GM21619 (cell line): ENCODE results near the gene SLC22A23.
"Not testable (repeated sequence)": the region's sequence is repeated elsewhere in the genome, so short reads cannot be mapped to it uniquely, and the experiment has no call there.

Source experiments
- ATAC-seq: cut with Tn5 transposase; IDR thresholded peaks from one replicate; pipeline ENCODE4 v1.9.1; 2021; ENCODE audit not compliant: unreplicated experiment

SLC22A23 gene

DNA sequence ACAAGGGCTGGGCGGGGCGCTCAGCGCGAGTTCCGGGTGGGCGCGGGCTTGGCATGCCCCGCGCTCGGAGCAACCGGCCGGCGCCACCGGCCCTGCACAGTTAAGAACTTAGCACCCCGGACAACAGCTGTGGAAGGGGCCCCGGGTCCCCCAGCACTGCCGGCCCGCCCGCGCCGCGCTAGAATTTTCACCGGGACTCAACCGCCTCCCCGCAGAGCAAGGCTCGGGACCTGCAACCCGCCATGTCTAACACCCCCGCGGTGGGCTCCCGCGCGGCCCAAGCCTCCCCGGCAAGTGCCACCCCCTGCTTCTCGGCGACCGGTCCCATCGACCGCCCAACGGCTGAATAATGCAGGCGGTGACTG is 203.3 kb downstream of the SLC22A23 start:
- no peak for ATAC-seq

GRCh38 chr6:3252861-3253596 is 203.8 kb downstream of the SLC22A23 start:
- no peak for ATAC-seq

- no peak for ATAC-seq
Observed at GRCh38 chr6:3252369-3252768, 204.5 kb downstream of the SLC22A23 start.

DNA sequence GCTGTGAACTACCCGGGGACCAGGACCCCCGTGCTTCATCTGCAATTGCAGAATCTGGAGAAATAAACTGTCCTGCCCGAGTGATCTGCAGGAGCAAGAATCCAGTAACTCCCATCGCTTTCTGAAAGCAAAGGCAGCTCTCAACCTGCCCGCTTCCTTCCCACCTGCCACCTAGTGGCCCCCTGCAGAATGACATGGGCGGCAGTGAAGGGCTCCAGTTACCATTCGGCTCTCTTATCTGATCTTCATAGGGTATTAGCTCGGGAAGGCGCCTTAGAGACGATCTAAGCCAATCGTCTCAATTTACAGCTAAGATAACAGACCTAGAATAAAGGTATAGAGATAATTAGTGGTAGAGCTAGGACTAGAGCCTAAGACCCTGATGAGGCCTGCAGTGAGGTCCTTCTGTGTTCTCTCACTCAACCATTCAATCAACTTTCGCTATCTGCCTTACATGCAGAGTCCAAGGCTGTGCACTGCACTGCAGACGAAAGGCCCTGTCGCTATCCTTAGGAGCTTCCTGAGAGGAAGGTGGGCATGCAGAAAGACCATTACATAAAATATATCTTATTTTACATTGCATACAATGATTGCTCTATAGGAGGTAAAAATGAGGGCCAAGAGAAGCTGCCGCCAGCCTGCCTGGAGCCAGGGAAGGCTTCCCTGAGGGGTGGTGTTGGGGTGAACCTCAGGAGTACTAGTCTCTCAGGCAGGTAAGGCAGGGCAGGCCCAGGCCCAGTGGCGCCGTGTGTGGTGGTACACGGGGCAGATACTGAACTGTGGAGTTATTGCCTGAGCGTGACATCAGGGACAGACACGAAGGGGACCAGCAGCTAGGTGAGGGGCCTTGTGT is 205.2 kb downstream of the SLC22A23 start:
- ATAC-seq: peak; percentile 87

DNA sequence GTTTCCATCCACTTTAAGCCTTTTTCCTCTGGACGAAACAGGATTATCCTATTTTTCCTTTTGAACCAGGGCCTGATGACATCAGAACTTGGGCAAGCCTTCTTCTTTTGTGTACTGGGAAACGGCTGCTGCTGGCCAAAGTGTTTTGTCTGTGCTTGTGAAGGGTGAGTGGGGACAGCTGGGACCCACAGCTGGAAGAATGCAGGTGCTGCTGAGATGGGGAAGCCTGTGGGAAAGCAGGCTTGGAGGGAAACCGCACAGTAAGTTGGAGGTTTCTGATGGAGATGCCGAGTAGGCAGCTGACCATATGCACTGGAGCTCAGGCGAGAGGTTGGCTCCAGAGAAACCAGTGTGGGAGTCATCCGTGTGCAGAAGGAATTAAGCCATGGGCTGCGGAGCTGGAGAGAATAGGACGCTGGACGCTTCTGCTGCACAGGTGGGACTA is 206.6 kb downstream of the SLC22A23 start:
- ATAC-seq: no peak

- ATAC-seq: no peak
Observed at GRCh38 chr6:3249821-3250220, 207.0 kb downstream of the SLC22A23 start.

DNA sequence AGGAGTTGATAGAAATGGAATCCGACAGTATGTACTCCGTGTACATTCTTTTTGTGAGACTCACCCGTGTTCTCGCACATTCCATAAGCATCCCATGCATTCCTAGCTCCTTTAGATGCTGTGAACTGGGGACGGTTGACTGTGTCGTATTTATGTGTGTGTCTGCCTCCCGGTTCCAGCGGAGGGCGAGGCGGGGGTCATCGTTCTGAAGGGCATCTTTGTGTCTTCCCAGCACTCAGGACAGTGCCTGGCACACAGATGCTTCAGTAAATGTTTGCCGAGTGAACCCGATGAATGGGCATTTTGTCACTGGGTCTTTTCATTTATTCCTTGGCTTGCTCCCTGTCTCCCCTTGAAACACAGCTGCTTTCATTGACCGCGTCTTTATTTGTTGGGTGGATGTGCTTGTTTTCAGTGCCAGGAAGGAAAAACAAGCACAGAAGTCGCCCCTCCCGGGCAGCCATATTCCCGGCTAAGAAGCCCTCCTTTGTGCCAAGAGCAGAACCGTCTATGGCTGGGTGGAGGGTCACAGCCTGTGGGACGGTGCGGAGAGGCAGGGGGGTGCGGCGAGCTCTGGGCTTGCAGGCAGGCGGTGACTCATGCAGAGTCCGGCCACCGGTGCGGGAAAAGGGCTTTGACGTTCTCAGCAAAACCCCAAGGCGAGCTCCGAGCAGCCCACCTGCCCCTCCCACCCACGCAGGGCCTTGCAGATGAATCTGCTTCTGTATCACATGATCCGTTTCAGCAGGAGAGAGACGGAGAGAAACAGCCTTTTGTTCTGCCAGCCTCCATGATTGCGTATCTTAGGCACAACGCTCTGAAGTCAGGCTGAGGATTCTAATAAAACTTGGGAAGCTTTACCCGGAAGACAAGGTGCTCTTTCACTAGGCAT is 209.3 kb downstream of the SLC22A23 start:
- ATAC-seq: no peak

- ATAC-seq: no peak
Observed at GRCh38 chr6:3245216-3245615, 211.6 kb downstream of the SLC22A23 start.

DNA sequence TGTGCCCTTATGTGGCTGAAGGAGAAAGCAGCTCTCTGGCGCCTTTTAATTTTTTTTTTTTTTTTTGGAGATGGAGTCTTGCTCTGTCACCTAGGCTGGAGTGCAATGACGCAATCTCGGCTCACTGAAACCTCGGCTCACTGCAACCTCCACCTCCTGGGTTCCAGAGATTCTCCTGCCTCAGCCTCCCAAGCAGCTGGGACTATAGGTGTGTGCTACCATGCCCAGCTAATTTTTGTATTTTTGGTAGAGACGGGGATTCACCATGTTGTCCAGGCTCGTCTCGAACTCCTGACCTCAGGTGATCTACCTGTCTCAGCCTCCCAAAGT is 212.1 kb downstream of the SLC22A23 start:
- not testable (repeated sequence) for ATAC-seq

GRCh38 chr6:3244003-3244831 is 212.6 kb downstream of the SLC22A23 start:
- ATAC-seq: no peak

- ATAC-seq: no peak
Observed at GRCh38 chr6:3242768-3243167, 214.1 kb downstream of the SLC22A23 start.

- not testable (repeated sequence) for ATAC-seq
Observed at GRCh38 chr6:3241745-3242144, 215.1 kb downstream of the SLC22A23 start.

- no peak for ATAC-seq
Observed at GRCh38 chr6:3240595-3240994, 216.3 kb downstream of the SLC22A23 start.

GRCh38 chr6:3239110-3239830 is 217.6 kb downstream of the SLC22A23 start:
- ATAC-seq: no peak

- no peak for ATAC-seq
Observed at GRCh38 chr6:3237761-3238662, 218.8 kb downstream of the SLC22A23 start.

DNA sequence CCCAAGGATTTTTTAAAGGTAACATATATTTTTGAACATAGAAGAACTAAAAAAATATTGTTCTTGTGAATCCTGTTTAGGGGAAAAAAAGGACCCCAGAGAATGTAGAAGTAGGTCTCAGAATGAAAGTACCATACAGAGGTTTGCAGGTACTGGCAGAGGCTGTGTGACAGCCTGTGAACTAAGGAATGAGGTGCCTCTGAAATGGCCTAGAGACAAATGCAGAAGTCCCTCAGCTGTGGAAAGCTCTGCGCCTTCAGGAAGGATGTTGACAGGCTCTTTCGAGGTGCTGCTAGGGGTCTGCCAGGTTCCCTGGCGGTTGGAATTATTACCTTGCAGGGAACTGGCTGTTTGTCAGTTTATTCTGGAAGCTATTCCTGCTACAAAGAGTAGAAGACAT is 220.8 kb downstream of the SLC22A23 start:
- no peak for ATAC-seq

- ATAC-seq: peak; percentile 50
Observed at GRCh38 chr6:3235486-3235885, 221.4 kb downstream of the SLC22A23 start.

GRCh38 chr6:3233904-3234303 is 222.9 kb downstream of the SLC22A23 start:
- ATAC-seq: no peak

DNA sequence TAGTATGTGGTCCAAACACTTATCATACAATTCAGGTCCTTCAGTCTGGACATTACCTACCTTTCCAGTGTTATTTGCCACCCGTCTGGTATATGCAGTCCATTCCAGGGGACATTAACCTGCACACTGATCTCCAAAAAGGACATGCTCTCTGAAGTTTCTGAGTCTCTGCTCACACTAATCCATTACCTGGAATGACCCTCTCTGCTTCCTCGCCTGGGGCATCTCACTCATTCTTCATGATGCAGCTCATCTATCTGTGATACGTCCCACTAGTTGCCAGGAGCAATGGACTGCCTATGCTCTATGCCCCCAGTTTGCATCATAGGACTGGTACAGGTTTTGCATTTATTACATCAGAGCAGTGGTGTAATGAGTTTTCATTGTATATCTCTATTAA is 223.5 kb downstream of the SLC22A23 start:
- ATAC-seq: no peak
